NAMALWA (cell line): ENCODE results near the gene COL4A1.

Experiments used
- DNase-seq: peaks from one replicate; pipeline ENCODE4 v3.0.0-alpha.2; 2015; ENCODE audit warnings: low spot score

The COL4A1 gene

DNA sequence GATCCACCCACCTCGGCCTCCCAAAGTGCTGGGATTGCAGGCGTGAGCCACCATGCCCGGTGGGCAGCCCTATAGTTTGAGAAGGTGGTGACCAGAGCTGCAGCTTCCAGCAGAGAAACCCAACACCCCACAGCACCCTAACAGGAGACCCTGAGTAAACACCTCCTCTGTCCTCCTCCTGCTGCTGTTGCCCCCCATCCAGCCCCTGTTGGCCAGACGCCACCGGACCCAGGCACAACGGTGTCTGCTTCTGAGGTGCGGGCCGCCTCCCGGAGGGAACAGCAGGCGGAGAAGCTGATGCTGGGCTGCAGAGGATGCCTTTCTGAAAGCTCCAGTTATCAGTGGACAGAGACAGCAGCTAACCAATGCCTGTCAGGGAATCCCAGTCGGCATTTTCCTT is 175.5 kb downstream of the COL4A1 start:
- DNase-seq = no peak

DNA sequence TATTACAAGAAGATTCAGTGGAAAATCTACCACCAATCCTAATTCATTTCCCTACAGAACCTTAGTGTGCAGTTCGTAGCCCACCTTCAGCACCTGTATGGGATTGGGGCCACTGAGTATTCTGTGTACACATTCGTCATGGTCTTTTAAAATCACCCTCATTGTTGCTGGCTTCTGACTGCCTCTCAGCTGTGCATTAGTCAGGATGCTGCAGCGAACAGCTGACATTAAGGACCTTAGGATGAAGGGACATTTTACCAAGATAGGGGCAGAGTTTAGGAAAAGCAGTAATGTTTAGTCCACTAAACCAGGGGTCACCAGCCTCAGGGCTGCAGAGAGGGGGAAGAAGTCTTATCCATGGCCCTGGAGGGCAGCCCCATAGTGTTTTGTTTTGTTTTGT is 176.5 kb downstream of the COL4A1 start:
- DNase-seq = no peak

DNA sequence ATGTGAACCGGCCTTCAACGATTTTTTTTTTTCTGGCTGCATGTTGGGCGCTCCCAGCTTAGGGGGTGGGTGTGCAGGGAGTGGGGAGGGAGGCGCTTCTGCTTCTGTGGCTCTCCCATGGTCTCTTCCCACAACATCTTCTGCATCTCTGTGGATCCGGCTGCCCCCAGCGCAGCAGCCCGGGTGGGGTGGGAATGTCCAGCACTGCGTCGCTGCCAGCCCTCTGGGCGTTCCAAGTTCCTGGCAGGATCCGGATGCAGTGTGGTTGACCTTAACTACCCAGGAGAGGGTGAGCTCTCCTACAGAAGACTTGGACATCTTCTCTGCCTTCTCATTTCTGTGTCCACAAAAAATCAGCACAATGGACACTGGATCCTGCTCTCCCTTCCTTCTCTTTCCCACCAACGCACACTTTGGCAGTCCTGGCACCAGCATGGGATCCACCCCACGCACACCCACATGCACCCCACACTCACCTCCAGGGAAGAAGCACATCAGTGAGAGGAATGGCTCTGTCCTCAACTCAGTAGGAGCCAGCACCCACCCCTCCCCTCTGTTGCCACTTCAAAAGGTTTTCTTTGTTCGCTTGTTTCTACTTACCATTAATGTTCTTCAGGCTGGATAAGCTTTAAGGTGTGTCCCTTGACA is 177.3 kb downstream of the COL4A1 start:
- DNase-seq = no peak

DNA sequence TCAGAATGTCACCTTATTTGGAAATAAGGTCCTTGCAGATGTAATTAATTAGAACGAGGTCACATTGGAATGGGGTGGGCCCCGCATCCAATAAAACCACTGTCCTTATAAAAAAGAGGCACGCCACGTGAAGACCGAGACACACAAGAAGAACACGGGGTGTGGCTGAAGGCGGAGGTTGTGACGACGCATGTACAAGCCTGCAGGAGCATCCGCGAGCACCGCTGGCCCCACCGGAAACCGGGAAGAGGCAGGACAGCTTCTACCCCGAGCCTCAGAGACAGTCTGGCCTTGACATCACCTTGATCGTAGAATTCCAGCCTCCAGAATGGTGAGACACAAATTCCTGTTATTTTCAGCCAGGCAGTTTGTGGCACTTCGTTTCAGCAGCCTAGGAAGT is 177.9 kb downstream of the COL4A1 start:
- DNase-seq = no peak

DNA sequence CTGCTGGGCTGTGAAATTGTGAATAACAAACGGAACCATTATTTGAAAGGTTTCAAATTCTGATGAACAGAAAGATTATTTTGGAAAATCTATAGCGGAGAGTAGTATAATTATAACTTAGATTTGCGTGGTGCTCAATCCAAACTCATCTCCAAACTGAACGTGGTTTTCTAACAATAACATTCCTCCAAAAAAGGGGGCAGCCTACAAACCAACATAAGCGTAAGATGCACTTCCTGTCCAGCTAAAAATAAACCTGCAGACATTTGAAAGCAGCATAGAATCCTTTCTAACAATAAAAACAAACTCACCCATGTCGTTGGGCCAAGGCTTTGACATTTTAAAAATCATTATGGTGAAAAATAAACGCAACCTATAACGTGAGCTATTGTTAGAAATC is 178.4 kb downstream of the COL4A1 start:
- DNase-seq = no peak

DNA sequence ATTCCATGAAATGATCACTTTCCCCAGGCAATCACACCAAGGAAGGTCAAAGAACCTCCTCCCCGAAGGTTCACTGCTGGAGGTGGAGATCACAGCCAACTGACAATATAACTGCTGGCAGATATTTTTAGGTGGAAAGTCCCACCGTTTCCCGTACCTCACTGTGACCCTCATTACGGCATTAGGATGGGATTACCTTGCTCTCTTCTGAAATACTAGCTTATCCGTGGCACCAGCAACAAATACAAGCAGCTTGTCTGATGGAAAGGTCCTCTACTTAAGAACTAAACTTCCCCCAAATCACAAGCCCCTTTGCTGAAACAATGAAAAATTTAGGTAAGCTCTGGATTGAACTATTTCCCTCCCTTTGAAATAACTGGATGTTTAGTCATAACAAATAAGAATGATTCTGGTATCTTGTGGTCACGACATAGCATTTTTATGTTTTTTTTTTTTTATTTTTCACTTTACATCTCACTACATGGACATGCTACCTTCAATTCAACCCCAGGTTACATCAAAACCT is 178.9 kb downstream of the COL4A1 start:
- no peak for DNase-seq

DNA sequence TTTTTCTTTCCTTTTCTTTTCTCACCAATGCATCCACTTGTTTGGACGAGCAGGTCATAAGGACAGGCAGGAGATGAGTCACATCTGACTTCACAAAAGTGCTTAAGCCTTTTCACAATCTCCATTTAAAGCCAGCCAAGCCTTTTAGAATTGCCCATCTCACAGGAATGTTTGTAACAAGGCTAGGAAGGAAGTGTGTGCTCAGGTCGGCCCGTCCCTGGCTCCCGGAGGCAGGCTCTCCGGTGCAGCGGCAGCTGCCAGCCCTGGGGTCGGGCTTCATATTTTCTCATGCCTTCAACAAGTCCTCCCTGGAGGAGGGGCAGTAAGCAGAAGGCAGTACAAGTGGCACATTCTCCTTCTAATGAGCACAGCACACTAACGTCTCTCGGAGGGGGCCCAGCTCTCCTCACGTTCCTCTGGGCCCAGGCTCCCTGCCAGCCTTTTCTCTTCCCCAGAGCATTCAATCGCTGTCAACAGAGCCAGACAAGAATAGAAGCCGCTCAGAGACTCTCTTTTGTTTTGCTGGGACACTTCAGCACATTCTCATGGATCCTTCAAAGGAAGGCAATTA is 180.5 kb downstream of the COL4A1 start:
- DNase-seq = no peak

DNA sequence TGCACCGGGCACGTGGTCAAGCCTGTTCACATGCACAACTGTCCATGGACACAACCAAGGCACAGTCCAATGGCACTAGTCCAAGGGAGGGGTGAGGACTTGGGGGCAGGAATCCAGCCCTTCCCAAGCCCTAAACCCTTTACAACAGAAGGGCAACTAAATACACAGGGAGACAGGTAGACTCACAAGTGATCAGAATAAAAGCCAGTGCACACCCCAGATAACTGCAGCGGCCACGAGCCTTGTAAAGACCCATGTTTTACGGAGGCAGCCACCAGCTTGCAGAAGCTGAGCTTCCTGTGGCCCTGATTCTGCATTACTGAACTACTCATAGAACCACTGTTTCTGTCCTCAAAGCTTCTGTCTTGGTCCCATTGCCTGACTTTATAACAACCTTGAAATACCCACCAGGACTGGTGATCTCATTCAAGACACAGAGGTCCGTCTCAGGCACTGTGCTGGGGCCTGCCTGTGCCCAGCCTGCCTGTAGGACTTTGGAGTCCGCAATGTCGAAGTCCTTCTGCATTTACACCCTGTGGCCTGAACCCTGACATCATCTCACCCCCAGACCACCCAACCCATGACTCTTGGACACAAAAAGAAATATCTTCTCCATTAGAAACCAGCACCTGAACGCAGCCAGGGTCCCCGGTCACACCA is 181.2 kb downstream of the COL4A1 start:
- DNase-seq = no peak

DNA sequence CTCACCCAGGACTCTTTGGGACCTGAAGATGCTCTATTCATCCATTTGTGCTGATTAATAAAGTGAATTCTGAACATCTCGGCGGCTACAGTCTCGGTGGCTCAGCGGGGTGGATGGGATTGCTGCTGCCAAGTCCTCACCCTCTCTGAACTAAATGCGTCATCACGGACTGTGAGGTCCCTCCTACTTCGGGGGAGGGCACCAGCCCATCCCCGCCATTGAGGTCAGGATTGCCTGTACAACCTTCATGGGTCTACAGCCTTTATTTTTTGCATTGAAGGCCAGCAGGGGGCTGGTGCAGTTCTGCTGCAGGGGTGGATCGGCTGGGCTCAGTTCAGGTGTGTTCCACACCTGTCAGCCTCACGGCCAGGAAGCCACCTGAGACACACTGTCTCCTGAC is 181.8 kb downstream of the COL4A1 start:
- DNase-seq = no peak

DNA sequence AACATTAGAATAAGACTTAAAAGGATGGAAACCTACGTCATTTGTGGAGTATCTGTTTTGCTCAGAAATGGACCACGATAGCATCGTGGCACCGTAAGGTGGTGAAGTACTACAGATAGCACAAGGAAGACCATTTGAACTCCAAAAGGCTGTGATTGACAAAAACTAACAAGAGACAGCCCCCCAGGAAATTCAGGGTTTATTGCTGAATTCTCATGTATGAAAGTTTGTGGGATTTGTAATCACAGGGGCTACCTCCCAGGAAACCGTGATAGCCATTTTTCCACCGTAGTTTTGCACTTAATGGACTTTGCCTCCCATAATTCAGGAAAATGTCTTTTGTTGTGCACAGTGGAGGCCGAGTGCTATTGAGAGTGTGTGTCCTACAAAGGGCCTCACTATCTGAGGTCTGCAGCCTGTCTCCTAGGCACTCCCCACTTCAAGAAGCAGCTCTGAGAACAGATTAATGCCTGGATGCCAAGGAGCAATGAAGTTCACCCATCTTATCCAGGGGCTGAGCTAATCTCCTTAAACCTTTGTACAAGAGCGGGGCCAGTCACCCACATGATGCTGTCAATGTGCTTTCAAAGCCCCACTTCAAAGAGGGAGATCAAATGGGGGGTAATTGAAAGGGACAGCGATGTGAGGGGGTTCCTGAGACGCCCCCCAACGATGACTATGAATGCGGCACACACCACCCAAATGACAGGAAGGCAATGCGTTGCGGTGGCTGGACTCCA is 182.6 kb downstream of the COL4A1 start:
- DNase-seq = no peak

DNA sequence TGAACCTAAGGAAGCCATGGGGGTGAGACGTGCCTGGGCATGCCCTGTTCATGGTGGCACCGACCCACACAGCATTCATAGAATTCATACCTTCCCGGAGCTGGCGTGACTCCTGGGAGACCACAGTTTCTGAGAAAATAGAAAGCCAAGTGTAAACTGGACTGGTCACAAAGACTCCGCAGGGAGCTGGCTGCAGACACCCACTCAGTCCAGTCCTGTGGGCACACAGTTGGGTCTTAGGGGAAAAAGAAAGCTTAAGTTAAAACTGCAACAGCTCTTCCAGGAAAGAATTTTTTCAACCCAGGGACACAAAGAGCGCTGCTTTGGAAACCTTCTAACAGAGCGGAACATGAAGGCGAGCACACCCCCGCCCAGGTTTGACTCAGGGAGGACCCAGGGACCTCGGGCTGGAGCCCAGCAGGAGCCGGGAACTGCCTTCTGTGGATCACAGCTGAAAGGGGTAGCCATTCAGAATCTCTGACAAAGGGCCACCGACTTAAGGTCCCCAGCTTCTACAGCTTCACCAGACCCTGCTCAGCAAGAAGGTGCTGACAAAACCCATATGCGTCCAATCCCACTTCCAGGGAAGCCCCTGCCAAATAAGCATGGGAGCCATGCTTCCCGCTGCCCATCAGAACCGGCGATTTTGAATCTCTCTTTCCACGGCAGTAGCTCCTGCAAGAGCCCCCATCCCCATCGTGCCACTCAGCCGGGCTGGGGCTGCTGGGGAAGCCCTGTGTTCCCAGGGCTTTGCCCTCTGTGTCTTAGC is 183.7 kb downstream of the COL4A1 start:
- DNase-seq = no peak

DNA sequence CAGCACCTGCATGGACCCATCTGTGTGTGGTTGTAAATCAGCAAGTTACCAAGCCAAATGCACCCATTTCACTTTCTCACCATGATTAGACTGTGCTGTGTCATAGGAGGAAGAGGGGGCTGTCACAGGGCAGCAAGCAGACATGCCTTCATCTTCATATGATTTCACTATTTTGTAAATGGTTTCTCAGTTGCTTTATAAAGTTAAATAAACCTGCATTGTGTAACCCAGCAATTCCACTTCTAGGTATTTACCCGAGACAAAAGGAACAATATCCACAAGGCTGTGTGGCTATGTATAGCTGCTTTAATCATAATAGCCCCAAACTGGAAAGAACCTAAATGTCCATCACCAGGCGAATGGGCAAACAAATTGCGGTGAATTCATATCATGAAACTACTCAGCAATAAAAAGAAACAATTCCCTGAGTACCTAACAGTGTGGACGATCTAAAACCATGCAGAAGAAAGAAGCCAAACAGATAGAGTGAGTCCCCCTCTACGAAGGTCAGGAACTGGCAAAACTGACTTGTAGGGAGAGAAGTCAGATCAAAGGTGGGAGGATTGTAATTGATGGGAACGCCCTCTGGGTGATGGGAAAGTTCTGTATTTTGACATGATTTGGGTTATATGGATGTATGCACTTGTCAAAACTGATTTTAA is 185.4 kb downstream of the COL4A1 start:
- no peak for DNase-seq

DNA sequence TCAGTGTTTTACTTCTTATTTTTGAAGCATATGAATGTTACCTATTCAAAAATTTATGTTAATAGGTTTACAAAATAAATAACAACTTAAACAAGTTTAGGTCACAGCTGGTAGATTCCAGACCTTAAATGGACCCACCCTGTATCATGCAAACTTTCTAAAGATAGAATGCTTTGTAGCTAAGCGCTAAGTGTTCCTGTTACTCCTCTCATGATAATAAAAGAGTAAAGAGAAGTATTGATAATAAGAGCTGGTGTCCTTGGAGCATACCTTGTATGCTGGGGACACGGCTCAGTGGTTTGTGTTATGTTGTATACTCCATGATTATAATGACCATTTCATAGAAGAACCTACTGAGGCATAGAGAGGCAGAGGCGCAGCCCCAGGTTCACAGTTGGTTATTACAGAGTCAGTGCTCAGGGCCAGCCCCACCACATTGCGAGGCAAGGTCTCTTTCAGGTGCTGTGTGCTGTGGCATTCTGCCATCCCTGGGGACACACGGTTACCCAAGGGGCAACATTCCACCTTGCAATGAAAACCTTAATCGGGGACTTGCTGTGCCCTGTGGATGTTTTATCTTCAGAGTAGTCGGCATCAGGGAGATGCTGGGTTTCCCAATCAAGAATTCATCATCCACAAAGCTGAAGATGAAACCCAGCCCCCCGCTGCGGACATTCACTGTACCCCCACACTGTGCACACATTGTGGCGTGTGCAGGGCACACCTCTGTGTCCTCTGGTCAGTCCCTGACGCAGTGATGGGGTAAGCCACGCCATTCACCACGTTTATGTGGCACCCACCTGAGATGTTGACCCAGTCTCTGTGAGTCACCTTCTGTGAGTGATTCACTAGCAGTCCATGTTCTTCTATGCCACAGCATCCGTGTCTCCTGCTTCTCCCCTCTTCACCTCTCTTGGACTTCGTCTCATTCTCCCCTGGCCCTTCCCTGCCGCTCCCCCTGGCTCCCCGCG is 186.7 kb downstream of the COL4A1 start:
- DNase-seq = no peak

DNA sequence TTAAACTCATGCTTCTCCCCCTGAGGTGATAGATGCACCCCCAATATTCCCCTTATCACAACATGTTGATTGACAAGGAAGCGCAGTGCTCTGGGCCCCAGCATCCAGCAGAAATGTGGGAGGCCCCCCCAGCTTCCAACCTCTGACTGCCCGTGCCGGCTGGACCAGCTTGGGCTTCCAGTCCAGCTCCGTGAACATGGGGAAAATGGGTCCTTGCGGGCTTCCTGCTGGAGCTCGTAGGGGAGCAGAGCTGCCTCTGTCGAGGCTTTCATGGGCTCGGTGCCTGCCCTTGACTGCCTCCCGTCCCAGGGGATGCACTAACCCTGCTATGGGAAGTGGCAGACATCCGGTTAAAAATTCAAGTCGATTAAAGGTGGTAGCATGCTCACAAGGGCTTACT is 188.9 kb downstream of the COL4A1 start:
- DNase-seq = no peak

DNA sequence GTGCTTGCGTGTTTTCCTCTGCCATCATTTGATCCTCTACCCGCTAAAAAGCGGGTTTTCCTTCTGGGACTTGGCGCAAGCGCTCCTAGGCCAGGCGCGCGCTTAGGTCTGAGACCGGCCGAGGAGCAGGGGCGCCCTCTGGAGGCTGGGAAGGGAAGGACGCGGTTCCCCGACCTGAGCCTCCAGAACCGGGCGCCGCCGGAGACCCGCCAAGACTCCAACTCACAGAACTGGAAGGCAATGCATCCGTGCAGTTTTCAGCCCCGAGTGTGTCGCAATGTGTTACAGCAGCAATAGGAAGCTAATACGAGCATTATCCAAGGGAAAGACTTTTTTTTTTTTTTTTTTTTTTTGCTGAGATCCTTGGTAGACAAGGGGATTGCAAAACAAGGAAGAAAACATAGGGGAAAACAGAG is 190.9 kb downstream of the COL4A1 start:
- DNase-seq = peak; percentile 51

DNA sequence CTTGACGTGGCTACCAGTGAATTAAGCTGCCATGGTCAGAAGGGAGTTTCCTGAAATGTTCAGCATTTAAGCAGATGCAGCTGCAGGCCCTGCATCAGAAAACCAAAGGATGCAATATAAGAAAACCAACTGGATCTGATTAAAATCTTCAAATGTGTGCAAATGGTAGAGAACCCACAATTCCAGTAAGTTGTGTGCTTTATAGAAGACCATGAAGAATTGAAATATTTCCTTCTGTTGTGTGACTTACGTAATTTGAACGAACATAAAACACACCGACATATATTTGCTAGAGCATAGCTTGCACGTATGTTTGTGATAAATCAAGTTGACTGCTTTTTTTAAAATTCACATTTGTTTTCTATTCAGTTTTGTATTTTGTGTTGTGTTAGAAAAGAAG is 191.4 kb downstream of the COL4A1 start:
- DNase-seq = no peak

DNA sequence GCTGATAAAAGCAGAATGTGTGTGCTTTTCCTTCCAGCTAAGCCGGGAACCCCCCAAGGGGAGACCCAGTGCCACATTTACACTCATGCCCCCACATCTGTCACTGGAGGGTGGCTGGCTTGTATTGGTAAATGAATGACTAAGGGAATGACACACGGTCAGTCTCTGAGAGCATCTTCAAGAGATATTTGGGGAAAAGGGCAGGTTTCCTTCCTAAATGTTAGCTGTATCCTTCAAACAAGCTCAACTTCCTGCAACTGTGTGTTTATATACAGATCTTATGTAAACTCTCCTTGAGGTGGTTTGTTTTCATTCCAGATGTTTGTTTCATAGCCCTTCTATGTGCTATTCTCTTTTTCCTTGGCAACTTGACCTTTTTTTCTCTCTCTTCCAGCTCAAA is 192.6 kb downstream of the COL4A1 start:
- no peak for DNase-seq

DNA sequence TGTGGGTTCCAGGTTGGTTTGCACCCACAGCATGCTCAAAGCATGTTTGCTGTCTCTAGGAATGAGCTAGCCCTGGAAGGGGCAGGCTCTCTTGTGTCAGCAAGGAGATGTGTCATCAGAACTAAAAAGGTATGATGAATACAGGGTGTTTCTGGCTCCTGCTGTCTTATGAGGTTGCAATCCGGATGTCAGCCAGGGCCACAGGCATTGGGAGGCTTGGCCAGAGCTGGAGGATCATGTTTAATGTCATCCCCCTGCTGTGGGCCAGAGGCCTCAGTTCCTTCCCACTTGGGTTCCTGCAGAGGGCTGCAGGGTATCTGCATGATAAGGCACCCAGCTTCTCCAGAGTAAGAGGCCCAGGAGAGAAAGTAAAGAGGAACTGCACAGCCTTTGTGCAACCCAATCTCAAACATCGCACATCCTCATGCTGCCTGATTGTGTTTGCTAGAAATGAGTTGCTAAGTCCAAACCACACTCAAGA is 193.6 kb downstream of the COL4A1 start:
- no peak for DNase-seq

DNA sequence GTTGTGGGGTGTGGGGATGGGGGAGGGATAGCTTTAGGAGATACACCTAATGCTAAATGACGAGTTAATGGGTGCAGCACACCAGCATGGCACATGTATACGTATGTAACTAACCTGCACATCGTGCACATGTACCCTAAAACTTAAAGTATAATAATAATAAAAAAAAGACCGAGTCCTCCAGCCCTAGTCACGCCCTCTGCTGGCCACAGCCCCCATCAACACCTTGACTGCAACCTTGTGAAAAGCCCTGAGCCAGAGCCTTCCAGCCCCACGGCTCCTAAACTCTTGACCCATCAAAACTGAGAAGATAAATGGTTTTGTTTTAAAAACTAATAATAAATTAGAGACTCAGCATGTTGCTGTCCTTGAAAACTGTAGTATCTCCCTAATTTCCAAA is 194.6 kb downstream of the COL4A1 start:
- DNase-seq = peak; percentile 35

DNA sequence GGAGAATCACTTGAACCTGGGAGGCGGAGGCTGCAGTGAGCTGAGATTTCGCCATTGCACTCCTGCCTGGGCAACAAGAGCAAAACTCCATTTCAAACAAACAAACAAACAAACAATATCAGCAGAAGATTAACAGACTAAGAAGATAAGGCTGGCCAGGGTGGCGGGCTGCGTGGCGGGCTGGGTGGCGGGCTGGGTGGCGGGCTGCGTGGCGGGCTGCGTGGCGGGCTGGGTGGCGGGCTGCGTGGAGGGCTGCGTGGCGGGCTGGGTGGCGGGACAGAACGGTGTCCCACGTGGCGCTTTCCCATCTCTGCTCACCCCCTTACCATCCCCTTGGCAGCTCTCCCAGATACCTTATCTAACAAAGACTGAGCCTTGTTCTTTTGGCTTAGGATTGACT is 196.2 kb downstream of the COL4A1 start:
- DNase-seq = no peak
